SK-N-DZ (cell line): Measurements from ENCODE around the gene NPPB.
A peak's percentile ranks its signal among the peaks of the same experiment; 100 is the strongest.

Experiments
- DNase-seq: peaks from one replicate; pipeline ENCODE4 v3.0.0-alpha.2; 2015; ENCODE audit warnings: low spot score

NPPB gene

DNA sequence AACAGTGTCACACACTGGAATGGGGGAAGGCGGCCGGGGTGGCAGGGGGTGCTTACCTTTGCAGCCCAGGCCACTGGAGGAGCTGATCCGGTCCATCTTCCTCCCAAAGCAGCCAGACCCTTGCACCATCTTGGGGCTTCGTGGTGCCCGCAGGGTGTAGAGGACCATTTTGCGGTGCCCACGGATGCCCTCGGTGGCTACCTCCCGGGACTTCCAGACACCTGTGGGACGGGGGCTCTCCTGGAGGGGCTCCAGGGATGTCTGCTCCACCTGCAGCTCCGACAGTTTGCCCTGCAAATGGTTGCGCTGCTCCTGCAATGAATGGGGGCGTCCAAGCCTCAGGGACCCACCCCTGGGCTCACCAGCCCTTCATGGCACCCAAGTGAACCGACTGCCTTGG, 587 bp downstream of the NPPB start:
- DNase-seq = no peak

DNA sequence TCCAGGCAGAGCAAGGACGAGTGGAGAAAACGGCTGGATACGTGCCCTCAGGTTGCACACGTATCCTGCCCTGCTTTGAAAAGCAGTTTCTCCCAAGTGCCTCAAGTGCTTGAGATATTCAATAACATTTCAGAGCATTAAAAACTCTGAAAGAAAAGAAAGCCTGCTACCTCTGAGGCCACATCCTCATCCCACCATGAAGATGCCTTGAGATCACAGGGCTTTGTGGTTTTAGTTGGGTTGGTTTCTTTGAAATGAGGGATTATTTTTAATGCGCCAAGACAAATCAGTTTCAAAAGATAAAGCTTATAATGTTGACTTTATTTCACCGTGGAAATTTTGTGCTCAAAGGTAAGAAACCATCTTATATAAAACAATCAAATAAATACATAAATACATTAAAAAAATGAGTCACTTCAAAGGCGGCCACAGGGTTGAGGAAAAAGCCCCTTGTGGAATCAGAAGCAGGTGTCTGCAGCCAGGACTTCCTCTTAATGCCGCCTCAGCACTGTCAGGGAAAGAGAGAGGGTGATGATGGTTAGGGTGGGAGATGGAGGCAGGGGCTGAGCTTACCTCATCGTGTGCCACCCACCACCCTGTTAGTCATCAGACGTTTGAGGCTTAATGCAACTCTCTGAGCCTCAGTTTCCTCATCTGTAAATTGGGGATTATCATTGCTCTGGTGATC, 1.4 kb downstream of the NPPB start:
- DNase-seq = no peak

DNA sequence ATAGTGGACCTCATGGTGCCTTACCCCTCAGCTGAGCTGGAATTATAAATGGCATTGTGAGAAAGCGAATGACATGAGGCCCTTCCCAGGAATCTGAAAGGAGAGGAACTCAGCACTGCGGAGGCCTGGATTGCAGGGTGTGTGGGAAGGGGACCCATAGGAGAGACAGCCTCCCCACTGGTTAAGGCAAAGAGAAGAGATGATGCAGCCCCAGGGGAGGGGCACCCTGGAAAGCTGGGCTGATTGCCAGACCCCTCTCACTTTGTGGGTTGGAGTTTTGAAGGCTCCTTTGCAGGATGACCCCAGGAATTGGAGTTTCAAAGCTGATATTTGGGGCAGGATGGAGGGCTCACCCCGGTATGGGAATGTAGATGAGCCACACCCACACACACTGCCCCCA, 2.0 kb downstream of the NPPB start:
- DNase-seq = no peak

DNA sequence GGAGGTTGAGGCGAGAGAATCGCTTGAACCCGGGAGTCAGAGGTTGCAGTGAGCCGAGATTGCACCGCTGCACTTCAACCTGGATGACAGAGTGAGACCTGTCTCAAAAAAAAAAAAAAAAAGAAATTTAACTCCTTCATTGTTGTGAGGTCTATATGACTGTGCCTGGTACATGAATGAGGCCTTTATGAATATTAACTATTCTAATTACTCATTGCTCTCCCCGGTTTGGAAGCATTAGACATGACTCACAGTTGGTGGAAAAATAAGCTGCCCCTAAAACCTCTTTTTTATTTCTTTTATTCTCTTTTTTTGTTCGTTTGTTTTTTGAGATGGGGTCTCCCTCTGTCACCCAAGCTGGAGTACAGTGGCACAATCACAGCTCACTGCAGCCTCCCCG, 3.3 kb downstream of the NPPB start:
- DNase-seq = no peak

DNA sequence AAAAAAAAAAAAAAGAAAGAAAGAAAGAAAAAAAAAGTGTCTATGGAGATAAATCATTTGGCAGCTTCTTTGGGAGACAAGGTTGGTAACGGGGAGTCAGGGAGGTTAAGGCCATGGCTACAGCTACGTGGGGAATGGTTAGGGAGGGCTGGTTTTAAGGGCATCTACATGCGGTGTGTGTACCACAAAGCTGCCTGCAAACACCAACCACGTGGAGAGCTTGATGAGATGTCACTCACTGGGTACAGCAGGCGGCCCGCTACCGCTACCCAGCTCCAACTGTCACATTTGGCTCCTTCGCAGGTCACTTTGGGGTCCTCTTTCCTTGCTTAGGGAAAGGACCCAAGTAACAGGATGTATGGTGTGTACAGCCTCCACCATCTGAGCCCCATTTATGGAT, 4.2 kb downstream of the NPPB start:
- no peak for DNase-seq

DNA sequence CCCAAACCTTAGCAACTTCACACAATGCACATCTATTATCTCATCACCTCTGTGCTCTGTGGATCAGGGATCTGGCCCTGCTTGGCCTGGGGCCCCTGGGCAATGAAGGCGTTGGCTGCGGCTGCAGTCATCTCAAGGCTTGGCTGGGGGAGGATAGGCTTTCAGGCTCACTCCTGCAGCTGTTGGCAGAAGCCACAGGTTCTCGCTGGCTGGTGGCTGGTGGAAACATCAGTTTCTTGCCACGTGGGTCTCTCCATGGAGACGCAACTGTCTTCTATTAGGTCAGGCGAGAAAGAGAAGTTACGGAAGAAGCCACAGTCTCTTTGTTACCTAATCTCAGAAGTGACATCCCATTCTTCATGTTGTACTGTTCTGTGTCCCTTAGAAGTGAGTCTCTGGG, 7.6 kb downstream of the NPPB start:
- no peak for DNase-seq

DNA sequence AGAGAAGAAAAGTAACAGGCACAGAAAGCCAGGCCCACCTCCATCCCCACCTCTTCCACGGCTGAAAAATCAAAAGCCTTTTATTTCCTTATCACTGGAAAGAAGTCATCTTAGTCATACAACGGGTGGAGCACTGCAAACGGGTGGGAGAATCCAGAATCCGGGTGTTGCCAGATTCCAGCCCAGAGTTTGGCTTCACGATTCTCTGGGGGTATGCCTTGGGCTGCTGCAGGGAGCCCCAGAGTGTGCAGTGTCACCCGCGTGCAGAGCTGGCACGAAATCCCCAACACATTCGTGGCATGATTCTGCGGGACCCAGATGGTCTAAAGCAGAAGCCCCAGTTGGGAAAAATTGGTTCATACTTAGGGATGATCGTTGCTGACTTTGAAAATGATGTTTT, 8.6 kb downstream of the NPPB start:
- DNase-seq = no peak

DNA sequence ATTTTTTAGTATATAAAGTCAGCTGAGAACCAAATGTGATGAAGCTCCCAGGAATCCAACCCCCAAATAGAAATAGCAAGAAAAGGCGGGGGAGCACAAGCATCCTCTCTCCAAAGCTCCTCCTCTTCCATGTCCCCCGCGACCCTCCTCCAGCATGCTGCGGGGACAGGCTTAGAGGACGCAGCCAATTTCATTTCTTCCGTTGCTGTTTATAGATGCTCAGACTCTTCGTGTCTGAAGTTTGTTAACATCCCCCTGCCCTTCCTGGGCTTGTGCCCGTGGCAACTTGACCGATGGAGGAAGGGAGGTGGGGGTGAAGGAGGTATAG, 10.4 kb downstream of the NPPB start:
- DNase-seq = no peak

DNA sequence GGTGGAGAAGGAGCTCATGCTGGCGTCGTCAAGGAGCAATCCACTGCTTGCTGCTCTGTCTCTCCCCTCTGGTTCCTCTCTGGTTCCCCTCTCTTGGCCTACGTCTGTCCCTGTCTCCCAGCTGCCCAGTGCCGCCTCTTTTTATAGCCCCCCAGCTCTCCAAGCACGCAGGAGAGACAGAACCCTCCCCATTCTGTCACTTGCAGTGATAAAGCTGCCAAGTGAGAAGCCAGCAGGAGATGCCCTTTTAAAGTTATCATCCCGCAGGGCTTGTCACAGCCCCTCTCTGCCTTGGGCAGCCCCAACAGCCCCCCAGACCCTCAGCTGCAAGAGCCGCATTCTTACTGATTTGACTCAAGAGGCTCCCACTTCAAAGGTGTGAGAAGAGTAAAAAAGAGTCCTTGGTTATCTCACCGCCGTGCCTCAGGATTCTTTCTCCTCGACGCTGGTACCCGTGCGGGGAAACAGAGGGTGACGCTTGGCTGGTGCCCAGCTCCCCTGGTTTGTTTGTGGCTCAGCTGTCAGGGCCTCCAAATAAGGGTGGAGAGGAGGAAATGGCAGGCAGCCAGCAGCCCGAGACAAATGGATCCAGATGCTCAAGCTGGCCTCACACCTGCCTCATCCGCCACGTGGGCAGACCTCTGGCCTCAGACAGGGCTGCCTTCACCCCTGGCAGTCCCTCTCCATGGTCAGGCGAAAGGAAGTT, 10.9 kb downstream of the NPPB start, which contains the start of gene NPPA:
TSS of gene NPPA (minus strand) at position 117 of the 706 bp plus-strand sequence. CDS start at position 18, 99 bp downstream.
- DNase-seq = no peak

DNA sequence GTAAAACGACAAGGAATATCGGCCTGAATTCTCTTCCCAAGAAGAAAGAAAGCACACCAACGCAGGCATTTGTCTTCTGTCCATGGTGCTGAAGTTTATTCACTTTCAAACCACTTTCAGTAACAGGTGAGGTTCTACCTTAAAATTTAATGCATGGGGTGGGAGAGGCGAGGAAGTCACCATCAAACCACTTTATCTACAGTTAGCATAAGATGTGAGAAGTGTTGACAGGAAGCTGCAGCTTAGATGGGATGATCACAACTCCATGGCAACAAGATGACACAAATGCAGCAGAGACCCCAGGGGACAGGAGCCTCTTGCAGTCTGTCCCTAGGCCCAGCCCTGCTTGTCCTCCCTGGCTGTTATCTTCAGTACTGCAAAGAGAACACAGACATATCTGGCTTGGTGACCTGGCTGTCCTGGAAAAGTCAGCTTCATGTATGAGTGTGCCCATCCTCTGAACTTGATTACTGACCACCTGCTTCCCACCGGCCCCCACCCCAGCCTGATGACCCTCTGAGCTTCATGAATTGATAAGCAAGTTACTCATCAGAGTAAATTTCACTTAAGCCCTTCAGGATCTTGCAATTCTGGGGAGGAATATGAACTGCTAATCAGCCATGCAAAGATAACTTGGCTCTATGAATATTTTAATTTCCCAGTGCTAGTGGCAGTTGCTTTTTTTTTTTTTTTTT, 13.0 kb downstream of the NPPB start:
- peak; percentile 14 for DNase-seq

DNA sequence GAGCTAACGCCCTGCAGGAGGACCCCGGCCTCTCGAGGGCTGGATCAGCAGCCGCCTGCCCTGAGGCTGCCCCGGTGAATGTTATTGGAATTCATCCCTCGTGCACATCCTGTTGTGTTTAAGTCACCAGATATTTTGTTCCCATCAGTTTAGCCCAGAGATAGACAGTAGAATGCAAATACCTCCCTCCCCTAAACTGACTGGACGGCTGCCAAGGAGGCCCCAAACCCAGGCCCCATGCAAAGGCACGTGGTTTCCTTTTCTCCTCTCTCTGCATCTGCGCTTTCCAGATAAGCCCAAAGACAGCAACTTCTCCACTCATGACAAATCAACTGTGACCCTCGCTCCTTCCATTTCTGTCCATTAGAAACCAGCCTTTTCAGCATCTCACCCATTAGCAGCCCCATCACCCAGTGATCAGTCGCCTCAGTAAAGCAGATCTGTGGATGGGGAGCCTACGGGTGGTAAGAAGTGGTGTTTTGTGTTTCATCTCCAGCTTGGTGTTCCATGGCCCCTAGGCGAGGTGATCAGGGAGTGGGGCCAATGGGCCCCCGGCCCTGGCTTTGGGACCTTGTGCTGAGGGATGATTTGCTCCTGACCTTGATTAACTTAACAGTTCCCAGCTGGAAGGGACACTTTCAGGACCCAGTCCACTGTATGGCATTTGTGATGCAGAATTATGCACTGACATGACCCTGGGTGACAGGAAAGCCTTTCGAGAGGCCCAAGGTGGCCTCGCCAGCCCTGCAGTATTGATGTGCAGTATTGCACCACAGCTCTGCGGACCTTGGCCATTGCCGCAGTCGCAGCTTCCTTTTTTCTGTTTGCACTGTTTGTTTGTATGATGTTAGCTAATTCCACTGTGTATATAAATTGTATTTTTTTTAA, 16.3 kb downstream of the NPPB start:
- DNase-seq = no peak

DNA sequence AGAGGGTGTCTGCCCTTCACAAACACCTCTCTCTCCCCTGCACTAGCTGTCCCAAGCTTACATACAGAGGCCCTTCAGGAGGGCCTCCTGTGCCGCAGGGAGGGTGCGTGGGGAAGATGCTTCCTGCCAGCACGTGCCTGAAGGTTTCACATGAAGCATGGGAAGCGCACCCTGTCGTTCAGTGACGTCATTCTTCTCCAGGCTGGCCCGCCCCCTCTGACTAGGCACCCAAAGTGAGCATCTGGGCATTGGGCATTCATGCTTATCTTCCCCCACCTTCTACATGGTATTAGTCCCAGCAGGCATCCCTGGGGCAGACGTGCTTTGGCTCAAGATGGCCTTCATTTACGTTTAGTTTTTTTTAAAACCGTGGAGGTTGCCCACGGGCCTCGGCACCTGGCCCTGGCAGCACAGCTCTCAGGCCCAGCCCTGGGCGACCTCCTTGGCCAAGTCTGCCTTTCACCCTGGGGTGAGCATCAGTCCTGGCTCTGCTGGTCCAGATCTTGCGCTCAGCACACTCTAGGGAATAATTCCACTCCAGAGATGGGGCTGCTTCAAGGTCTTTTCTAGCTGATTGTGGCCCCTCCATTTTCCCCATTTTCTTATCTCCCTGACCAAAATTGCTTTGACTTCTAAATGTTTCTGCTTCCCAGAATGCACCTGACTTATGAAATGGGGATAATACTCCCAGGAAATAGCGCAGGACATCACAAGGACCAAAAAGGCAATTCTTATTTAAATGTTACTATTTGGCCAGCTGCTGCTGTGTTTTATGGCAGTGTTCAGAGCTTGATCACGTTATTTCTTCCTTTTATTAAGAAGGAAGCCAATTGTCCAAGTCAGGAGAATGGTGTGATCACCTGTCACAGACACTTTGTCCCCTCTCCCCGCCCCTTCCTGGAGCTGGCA, 17.2 kb downstream of the NPPB start:
- no peak for DNase-seq

DNA sequence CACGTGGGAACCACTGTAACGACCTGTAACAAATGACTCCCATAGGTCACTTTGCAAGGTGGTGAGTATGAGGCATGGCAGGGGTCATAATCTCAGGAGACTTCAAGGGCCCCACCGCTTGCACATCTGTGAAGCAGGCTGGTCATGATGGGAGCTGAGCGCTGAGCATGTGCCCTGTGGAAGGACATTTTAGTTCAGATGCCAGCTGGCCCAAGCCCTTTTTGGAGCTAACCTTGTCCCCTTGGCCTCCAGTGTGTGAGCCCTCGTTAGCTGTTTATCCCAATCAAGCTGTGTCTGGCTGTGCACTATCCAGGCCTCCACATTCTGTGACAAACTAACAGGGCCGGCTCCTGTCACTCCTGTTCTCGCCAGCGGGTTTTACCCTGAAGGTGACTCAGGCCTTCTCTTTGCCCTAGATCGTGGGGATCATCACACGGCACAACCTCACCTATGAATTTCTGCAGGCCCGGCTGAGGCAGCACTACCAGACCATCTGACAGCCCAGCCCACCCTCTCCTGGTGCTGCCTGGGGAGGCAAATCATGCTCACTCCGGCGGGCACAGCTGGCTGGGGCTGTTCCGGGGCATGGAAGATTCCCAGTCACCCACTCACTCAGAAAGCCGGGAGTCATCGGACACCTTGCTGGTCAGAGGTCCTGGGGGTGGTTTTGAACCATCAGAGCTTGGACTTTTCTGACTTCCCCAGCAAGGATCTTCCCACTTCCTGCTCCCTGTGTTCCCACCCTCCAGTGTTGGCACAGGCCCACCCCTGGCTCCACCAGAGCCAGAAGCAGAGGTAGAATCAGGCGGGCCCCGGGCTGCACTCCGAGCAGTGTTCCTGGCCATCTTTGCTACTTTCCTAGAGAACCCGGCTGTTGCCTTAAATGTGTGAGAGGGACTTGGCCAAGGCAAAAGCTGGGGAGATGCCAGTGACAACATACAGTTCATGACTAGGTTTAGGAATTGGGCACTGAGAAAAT, 18.7 kb downstream of the NPPB start:
- DNase-seq = no peak

DNA sequence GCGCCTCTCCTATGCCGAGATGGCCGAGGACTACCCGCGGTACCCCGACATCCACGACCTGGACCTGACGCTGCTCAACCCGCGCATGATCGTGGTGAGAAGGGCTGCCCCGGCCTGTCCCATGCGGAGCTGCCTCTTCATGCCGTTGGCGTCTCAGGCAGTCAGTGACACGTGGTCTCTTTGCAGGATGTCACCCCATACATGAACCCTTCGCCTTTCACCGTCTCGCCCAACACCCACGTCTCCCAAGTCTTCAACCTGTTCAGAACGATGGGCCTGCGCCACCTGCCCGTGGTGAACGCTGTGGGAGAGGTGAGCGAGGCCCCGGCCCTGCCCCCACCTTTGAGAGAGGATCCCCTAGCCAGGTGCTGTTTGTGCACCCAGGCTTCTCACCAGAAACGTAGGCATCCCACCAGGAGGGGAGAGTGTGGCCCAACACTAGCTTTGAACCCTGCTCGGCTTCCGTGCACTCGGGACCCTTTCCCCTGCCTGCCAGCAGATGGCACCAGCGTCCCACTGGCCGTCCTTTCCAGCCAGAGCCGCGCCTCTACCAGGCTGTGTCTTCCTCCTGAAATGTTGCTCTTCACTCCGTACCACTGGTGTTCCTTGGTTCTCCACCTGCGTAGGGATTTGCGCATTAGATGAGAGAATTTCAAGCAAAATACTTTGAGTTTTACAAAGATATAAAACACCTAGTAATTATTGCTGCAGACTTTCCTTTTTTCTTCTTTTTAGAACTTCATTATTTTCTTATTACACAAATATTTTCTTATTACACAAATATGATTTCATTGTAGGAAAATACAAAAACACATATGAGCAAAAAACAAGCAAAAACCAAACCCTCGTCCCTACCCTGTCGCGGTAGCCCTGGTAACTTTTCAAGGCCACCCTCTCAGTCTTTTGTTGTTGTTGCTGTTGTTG, 20.1 kb downstream of the NPPB start:
- peak; percentile 40 for DNase-seq

DNA sequence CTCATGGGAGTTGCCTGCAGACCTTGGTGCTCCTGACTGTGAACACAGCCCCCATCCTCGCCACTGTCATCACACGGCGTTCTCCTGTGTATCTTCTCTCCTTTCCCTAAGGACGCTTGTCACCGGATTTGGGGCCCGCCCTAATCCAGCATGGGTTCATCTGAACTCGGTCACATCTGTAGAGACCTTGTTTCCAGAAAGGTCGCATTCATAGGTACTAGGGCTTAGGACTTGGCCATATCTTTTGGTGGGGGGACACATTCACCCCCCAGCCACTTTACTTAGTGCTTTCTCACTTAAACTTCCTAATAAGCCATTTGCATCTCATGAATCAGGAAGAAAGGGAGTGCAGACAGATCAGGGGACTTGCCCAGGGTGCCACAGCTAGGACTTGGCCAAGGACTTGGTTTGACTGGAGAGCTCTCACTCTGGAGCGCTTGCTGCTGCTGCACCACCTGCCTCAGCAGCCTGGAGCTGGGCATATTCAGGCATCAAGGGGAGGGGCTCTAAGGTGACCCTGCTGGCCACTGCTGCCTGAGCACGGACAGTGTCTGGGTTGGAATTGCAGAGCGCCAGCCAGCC, 20.9 kb downstream of the NPPB start:
- DNase-seq = no peak

DNA sequence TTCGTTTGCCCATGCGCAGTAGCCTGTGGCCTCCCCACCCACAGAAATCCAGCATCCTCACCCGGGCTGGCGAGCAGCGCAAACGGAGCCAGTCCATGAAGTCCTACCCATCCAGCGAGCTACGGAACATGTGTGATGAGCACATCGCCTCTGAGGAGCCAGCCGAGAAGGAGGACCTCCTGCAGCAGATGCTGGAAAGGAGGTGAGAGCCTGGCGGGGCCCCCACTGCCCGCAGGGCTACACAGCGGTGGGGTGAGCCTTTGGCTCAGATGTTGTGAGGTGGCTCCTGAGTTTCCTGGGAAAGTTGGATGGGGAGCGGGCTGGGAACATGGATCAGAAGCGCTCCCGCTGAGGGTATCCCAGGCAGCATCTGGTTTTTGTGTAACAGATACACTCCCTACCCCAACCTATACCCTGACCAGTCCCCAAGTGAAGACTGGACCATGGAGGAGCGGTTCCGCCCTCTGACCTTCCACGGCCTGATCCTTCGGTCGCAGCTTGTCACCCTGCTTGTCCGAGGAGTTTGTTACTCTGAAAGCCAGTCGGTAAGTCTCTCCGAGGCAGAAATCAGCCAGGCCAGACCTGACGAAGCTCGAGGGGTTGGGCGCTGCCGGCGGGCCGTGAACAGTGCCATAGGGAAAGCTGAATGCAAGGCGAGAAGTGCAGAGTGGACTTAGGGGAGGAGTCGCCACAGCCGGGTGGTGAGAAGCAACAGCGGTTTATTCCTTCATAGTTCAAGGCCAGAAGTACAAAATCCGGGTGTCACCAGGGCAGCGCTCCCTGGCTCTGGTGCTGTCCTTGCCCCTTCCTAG, 21.6 kb downstream of the NPPB start:
- no peak for DNase-seq
